Measurements from ENCODE around the gene ZBTB12.

GRCh38 chr6:31887173-31888007 lies 14.5 kb downstream of the ZBTB12 start:
- no peak for TF ChIP-seq CTCF (IDR thresholded peaks at IDR 0.05)
- no peak for TF ChIP-seq POLR2AphosphoS5 (IDR thresholded peaks at IDR 0.05)
- TF ChIP-seq POLR2A (IDR thresholded peaks at IDR 0.05) = no peak
